Glomerular endothelial cell (primary cell): ENCODE results near the gene ROR1. TPM values are rescaled to one million over a fixed set of nuclear protein-coding genes. Genes with fewer than 3 reads are reported as not detected.
"Not testable (repeated sequence)": the region's sequence is repeated elsewhere in the genome, so short reads cannot be mapped to it uniquely, and the experiment has no call there.

ENCODE experiments used
- DNase-seq: peaks from one replicate; pipeline ENCODE4 v3.0.0-alpha.2; 2011; ENCODE audit warnings: low read depth, low spot score; ENCODE audit errors: extremely low read depth
- total RNA-seq: library from RNA; depleted of rRNA; stranded (reverse); fragments of >200 nt; gene quantifications from 2 replicates; pipeline ENCODE4 v1.2.3, GENCODE V29; 2015

Gene ROR1
- total RNA-seq, 1 donor from 2014 or later = 28.5 TPM

DNA sequence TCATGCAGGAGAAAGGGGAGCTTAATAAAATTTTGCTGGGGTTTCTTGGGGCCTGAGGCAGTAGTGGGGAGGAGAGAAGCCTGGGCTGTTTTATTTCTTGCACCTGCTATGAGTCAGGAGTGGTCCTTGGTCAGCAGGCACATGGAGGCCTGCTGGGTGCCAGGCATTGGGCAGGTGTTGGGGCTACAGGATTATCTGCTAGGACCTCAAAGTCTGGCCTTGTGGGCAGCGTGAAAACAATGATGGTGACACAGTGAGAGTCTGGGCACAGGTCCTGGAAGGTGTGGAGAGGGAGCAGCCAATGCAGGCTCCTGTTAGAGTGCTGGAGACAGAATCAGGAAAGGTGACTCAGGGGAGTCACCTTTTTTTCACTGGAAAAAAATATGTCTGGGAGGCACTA lies 17.2 kb downstream of the ROR1 start:
- no peak for DNase-seq

- no peak for DNase-seq
Measured at GRCh38 chr1:63792152-63792551, 18.3 kb downstream of the ROR1 start.

DNA sequence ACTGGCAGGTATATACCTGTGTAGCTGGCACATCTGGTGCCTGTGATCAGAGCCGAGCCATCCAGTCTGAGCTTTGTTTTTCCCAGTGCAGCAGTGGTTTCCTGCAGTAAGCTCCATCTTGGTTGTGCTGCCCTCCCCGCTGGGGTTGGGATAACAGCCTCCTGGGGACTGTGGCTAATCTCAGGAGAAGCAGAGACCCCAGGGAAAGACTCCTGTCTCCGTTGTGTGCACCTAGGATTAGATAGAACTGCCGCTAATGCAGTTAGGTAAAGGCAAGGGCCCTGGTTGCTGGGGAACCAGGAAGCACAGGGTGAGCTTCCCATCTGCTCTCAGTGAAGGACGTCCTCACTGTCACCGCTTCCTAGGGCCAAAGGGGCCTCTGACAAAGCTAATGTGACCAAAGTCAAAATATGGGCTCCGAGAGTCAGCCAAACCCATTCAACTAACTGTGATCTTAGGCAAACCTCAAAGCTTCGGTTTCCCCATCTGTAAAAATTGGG lies 20.0 kb downstream of the ROR1 start:
- no peak for DNase-seq

DNA sequence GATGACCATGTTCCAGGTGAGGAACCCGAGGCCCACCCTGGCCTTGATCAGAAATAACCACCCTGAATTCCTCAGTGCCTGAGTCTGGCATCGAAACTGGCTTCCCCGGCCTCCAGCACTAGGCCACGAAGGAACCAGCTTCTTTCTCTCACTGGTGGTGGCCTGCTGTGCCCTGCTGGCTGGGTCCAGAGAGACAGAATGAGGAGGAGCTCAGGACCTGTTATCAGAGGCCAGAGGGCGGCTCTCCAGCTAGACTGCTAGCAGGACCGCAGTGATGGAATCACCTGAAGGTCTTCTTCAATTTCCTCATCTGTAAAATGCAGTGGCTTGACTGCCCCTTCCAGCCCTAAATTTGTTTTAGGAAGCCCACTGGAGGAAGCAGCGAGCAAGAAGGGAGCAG lies 20.5 kb downstream of the ROR1 start:
- no peak for DNase-seq

DNA sequence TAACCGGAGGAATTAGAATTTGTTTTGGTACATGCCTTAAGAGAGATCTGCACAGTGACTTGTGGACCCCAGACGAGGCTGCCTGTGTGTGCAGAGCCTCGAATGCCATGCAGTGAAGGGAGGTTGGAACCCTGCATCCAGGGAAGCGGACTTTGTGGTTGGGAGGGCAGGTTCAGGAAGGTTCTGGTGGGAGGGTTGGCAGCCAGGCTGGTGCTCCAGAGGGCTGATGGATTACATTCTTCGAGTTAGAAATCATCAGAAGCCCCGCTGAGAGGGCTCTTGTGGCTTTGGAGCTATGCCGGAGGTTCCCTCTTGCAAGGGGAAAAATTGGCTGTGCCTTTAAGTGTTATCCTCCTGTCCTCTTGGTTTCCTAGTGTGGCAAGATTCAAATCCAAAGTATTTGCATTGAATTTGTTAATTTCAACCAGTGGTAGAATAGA lies 21.1 kb downstream of the ROR1 start:
- DNase-seq = no peak

DNA sequence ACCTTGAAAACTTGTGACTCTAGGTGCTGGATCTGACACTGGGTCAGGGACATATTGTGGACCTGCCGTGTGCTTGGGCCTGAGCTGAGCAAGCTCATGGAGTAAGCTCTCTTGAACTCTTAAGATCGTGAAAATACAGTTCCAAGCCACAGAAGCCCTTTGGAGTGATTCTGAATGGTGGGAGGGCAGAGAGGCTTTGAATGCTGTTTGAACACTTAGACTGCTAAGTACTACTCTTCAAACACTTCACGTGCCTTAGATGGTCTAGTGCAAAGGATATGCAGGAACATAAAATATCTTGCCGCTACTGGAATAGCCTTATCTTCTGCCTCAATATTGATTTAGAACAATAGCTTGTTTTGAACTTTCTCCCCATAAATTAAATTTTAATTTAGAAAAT lies 21.6 kb downstream of the ROR1 start:
- no peak for DNase-seq

GRCh38 chr1:63797056-63797726 lies 23.4 kb downstream of the ROR1 start:
- no peak for DNase-seq

DNA sequence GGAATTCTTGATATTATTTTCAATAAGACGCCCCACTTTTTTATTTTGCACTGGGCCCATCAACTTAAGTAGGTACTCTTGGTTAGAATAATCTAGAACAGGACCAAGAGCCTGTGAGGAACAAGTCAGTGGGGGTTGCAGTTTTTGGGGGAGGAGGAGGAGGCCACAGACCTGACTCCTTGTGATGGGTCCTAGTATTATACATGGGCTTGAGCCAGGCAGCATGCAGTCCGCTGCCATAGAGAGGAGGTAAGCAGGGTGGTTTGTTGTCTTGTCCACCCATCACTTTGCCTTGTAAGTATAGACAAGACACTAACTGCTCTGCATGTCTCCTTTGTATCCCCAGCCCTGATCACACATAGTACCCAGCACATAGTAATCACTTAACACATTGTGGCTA lies 24.5 kb downstream of the ROR1 start:
- no peak for DNase-seq

DNA sequence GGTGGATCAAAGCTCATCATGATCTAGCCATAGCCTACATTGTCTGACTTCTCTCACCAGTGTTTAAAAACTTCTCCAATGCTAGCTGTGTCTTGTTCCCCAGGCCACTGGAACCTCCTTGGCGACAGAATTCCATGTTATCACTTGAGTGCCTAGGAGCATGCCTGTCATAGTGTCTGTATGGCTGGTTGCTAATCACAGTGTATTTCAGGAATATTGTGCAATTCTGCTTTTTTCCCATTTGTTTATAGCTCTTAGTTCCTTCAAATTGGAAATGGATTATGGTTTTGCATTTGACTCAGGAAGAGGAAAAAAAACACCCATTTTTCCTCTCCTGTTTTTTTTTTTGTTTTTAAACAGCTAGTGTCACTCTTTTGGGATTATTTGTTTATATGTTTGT lies 25.5 kb downstream of the ROR1 start:
- DNase-seq = no peak

- DNase-seq = no peak
Measured at GRCh38 chr1:63799820-63800219, 26.0 kb downstream of the ROR1 start.

- DNase-seq = no peak
Measured at GRCh38 chr1:63802109-63802508, 28.3 kb downstream of the ROR1 start.

DNA sequence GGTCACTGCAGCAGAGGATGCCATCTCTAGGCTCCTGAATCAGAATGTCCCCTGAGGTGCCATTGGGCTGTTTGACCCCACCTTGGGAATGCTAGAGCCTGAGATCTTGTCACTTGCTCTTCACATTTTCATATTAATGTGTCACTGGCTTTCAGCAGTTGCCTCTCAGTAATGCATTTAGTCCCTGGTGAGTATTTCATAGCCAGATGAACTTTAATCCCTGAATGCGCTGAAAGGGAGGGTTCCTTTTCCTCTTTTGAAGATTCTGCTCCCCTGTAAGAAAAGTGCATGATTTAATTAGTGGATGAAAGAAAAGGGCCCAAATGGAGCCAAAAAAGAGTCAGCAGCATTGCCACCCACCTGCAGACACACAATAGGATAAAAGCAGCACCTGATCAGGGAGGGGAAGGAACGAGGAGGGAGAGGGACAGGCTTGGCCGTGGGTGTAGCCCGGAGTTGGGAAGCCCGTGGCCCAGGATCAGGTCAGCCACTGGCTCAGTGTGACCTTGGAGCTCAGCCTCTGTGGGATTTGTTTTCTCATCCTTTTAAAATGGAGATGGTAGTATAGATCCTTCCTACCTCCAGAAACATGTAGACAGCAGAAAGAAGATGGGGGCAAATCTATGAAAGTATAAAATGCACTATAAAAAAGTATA lies 31.1 kb downstream of the ROR1 start:
- DNase-seq = no peak

- no peak for DNase-seq
Measured at GRCh38 chr1:63807046-63807445, 33.2 kb downstream of the ROR1 start.

- no peak for DNase-seq
Measured at GRCh38 chr1:63810936-63811469, 37.2 kb downstream of the ROR1 start.

GRCh38 chr1:63812071-63812700 lies 38.4 kb downstream of the ROR1 start:
- no peak for DNase-seq

DNA sequence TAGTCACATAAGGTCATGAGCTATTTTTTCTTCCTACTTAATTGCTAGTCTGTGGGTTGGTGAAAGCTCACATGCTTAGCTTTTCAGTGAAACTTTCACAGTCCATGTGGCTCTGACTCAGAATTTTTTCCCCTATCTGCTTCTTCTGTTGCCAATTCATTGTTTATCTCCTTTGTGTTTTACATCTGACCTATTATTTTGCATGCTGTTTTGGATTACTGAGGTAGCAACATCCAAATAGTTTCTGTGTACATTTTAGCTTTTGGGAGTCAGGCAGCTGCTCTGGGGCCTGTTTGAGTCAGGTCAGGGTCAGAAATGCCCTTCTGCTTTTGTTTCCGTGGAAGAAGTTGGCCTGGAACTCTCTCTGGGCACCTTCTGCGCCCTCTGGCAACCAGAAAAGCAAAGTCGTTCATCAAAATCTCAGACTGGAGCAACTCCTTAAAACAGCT lies 40.0 kb downstream of the ROR1 start:
- DNase-seq = peak; percentile 48

GRCh38 chr1:63816217-63816815 lies 42.5 kb downstream of the ROR1 start:
- DNase-seq = not testable (repeated sequence)

GRCh38 chr1:63817152-63817667 lies 43.4 kb downstream of the ROR1 start:
- DNase-seq = peak; percentile 41

- no peak for DNase-seq
Measured at GRCh38 chr1:63817700-63818099, 43.9 kb downstream of the ROR1 start.

DNA sequence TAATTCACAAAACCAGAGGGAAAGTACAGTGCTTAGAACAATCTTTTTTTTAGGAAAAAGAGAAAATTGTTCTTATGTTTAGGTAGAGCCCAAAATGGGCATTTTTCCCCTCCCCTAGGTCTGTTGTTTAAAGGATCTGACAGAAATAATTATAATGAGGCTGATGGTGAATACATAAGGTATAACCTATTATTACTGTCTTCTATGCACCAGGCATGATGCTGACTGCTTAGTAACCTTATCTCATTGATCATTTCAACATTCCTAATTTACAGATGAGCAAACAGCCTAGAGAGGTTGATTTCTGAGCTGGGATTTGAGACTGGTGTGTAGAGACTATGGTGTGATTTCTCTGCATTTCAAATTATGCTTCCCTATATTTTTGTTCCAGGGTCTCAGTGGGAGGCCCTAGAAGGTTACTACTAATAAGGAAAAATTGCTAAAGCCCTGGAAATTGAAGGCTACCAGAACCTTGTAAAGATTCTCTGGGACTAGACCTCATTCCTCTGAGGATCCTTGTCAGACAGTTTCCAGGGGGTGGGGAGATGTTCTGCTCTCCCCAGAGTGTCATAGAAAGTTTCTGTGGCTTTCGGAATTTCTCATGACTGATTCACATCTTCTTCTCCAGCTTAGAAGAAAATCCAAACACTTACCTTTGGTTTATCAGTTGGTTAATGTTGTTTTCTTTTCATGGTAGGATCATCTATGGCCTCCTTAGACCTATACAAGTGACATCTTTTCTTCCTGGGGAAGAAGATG lies 44.9 kb downstream of the ROR1 start:
- DNase-seq = no peak
